ENCODE measurements around the gene INHBC. TPM values are rescaled to one million over a fixed set of nuclear protein-coding genes. Genes with fewer than 3 reads are reported as not detected.

Gene INHBC
- total RNA-seq, 4 donors from 2014 or later = not detected

DNA sequence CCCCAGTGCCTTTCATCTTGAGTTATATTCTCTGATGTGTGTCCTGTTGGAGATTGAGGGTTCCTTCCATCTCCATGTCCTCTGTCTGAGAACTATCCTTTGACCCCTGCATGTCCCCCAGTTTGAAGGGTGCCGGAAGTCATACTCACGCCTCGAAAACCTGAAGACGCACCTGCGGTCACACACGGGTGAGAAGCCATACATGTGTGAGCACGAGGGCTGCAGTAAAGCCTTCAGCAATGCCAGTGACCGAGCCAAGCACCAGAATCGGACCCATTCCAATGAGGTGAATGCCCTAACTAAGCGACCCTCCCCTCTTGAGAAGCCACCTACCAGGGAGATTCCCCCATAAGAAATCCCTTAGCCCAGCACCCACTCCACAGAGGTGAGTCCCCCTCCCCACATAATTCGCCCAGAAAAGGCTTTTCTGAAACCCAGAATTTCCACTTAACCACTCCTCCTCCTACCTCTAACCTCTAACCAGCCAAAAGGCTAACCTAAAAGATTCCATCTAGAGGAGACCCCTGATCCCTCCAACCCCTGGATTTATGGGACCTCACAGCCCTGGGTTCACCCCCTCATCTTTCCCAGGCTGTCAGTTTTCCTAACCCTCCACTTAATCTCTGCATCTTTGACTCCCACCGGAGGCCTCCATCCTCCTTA is 32.8 kb downstream of the INHBC start:
- WGBS, 2 donors (ENCODE audit: low coverage in 1 of 2) = 72 to 84% methylated on average over 3 to 6 of the region's 12 CpGs
- peaks cover 61% of the 10 kb centered on the region for H3K27me3 ChIP-seq
- H3K4me3 ChIP-seq = no peak overlapping the region
- H3K4me1 ChIP-seq = peaks cover 0 to 8% (median 0%) of the 10 kb centered on the region in 3 donors
- ATAC-seq = no peak
- TF ChIP-seq POLR2AphosphoS5 (IDR thresholded peaks at IDR 0.05) = no peak
- no peak for TF ChIP-seq EP300 (IDR thresholded peaks at IDR 0.05)
- TF ChIP-seq CTCF (IDR thresholded peaks at IDR 0.05) = no peak
- no peak for TF ChIP-seq POLR2A (IDR thresholded peaks at IDR 0.05)
- H3K9me3 ChIP-seq = no peaks in the 10 kb centered on the region
- H3K36me3 ChIP-seq = no peaks in the 10 kb centered on the region
- H3K27ac ChIP-seq = no peak overlapping the region

GRCh38 chr12:57467915-57468314 is 33.3 kb downstream of the INHBC start:
- H3K4me1 ChIP-seq = peaks cover 0 to 3% (median 0%) of the 10 kb centered on the region in 3 donors
- TF ChIP-seq EP300 (IDR thresholded peaks at IDR 0.05) (no peak), CTCF (IDR thresholded peaks at IDR 0.05) (no peak), POLR2A (IDR thresholded peaks at IDR 0.05) (no peak)
- 80 to 85% methylated on average over 3 to 4 of the region's 11 CpGs for WGBS, 2 donors (ENCODE audit: low coverage in 1 of 2)
- no peak overlapping the region for H3K4me3 ChIP-seq
- H3K27me3 ChIP-seq = peaks cover 67% of the 10 kb centered on the region
- no peak overlapping the region for H3K27ac ChIP-seq
- no peak for ATAC-seq
- H3K9me3 ChIP-seq = no peaks in the 10 kb centered on the region
- H3K36me3 ChIP-seq = no peaks in the 10 kb centered on the region

GRCh38 chr12:57469296-57470164 is 34.9 kb downstream of the INHBC start:
- no peaks in the 10 kb centered on the region for H3K4me1 ChIP-seq
- no peaks in the 10 kb centered on the region for H3K9me3 ChIP-seq
- H3K27me3 ChIP-seq = peaks cover 83% of the 10 kb centered on the region
- TF ChIP-seq CTCF (IDR thresholded peaks at IDR 0.05) (no peak), EP300 (IDR thresholded peaks at IDR 0.05) (no peak)
- ATAC-seq = no peak
- H3K36me3 ChIP-seq = no peaks in the 10 kb centered on the region
- WGBS, 2 donors (ENCODE audit: low coverage in 1 of 2) = 96 to 100% methylated on average over 3 of the region's 10 CpGs
- no peak overlapping the region for H3K27ac ChIP-seq
- H3K4me3 ChIP-seq = no peak overlapping the region

DNA sequence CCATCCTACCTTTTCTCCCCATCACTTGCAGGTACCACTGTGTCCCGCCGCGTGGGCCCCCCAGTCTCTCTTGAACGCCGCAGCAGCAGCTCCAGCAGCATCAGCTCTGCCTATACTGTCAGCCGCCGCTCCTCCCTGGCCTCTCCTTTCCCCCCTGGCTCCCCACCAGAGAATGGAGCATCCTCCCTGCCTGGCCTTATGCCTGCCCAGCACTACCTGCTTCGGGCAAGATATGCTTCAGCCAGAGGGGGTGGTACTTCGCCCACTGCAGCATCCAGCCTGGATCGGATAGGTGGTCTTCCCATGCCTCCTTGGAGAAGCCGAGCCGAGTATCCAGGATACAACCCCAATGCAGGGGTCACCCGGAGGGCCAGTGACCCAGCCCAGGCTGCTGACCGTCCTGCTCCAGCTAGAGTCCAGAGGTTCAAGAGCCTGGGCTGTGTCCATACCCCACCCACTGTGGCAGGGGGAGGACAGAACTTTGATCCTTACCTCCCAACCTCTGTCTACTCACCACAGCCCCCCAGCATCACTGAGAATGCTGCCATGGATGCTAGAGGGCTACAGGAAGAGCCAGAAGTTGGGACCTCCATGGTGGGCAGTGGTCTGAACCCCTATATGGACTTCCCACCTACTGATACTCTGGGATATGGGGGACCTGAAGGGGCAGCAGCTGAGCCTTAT is 35.8 kb downstream of the INHBC start:
- H3K4me3 ChIP-seq = no peak overlapping the region
- 83% methylated on average over 1 of the region's 14 CpGs; no CpG with 5 or more reads in 1 of the 2 donors for WGBS, 2 donors (ENCODE audit: low coverage in 1 of 2)
- ATAC-seq = no peak
- H3K27ac ChIP-seq = no peak overlapping the region
- H3K36me3 ChIP-seq = no peaks in the 10 kb centered on the region
- TF ChIP-seq POLR2A (IDR thresholded peaks at IDR 0.05) = no peak
- TF ChIP-seq POLR2AphosphoS5 (IDR thresholded peaks at IDR 0.05) = no peak
- no peak for TF ChIP-seq EP300 (IDR thresholded peaks at IDR 0.05)
- no peak for TF ChIP-seq CTCF (IDR thresholded peaks at IDR 0.05)
- H3K27me3 ChIP-seq = peaks cover 91% of the 10 kb centered on the region
- H3K9me3 ChIP-seq = no peaks in the 10 kb centered on the region
- H3K4me1 ChIP-seq = peaks cover 0 to 6% (median 4%) of the 10 kb centered on the region in 3 donors
